ENCODE data around the gene NUTM1. TPM values are rescaled to one million over a fixed set of nuclear protein-coding genes. Genes with fewer than 3 reads are reported as not detected.

Gene NUTM1
- total RNA-seq (2014; rRNA removed; shearing (Covaris generic)) = not detected in 2 replicates

GRCh38 chr15:34342737-34343575 lies at the start of gene NUTM1, which contains the start of gene NOP10:
Gene NUTM1 (plus strand): TSS chr15:34343315. CDS start chr15:34343697, 382 bp downstream.
Gene NOP10 (minus strand): TSS chr15:34343136. CDS start chr15:34343073, 63 bp downstream.

GRCh38 chr15:34337557-34338306 lies 5.4 kb upstream of the NUTM1 start, which contains the start of gene SLC12A6:
Gene SLC12A6 (minus strand): TSS chr15:34337781. CDS start chr15:34336680, 1,101 bp downstream.

GRCh38 chr15:34367101-34368081 lies 24.3 kb downstream of the NUTM1 start, which contains the start of gene LPCAT4:
Gene LPCAT4 (minus strand): TSS chr15:34367196. CDS start chr15:34367100, 96 bp downstream.

Small RNAs within 50 kb of the gene (small RNA-seq; reads per million reads assigned to genes)
- gene MIR1233-1 (not detected), gene RF00019 (not detected)

Other genes with a start within 250 kb of the NUTM1 start
- 44.5 and 46.6 TPM in 2 replicates for gene EMC7, start 241.5 kb upstream of the NUTM1 start, total RNA-seq (2014; rRNA removed; shearing (Covaris generic))
- 2.3 TPM in 2 replicates for gene PGBD4, start 241.2 kb upstream of the NUTM1 start, total RNA-seq (2014; rRNA removed; shearing (Covaris generic))
- gene KATNBL1, start 133.2 kb upstream of the NUTM1 start, total RNA-seq (2014; rRNA removed; shearing (Covaris generic)) = 21.3 and 40.5 TPM in 2 replicates
- 303 and 398 TPM in 2 replicates for gene EMC4, start 118.3 kb upstream of the NUTM1 start, total RNA-seq (2014; rRNA removed; shearing (Covaris generic))
- gene SLC12A6, start 5.5 kb upstream of the NUTM1 start, total RNA-seq (2014; rRNA removed; shearing (Covaris generic)) = 6.8 and 6.9 TPM in 2 replicates
- 103 and 165 TPM in 2 replicates for gene NOP10, start 179 bp upstream of the NUTM1 start, total RNA-seq (2014; rRNA removed; shearing (Covaris generic))
- 10.1 and 13.4 TPM in 2 replicates for gene LPCAT4, start 23.9 kb downstream of the NUTM1 start, total RNA-seq (2014; rRNA removed; shearing (Covaris generic))
- gene GOLGA8A, start 94.5 kb downstream of the NUTM1 start, total RNA-seq (2014; rRNA removed; shearing (Covaris generic)) = 28.9 and 38.6 TPM in 2 replicates
- 44.9 and 54.6 TPM in 2 replicates for gene GOLGA8B, start 240.3 kb downstream of the NUTM1 start, total RNA-seq (2014; rRNA removed; shearing (Covaris generic))